Liver (tissue), 9 donors: Measurements from ENCODE around the gene PSMB9. TPM values are rescaled to one million over a fixed set of nuclear protein-coding genes. Genes with fewer than 3 reads are reported as not detected.

Experiments used
- DNase-seq: peaks from one replicate; pipeline ENCODE4 v3.0.0-alpha.2; 2017; ENCODE audit warnings: low spot score
- H3K27ac ChIP-seq, 2 donors: one replicate each; pipeline ENCODE4 v1.7.0; 2013; ENCODE audit warnings: inconsistent platforms in 2 of 2, low read length in 2 of 2, control low read depth in 1 of 2, low read depth in 1 of 2, mild to moderate bottlenecking in 1 of 2
- H3K27me3 ChIP-seq, 4 donors: one replicate each; pipeline versions ENCODE4 v1.6.1 to v1.7.0; 2013; ENCODE audit warnings: low read length in 3 of 4, inconsistent platforms in 1 of 4, mild to moderate bottlenecking in 1 of 4, moderate library complexity in 1 of 4; ENCODE audit not compliant: control insufficient read depth in 4 of 4, insufficient read depth in 4 of 4
- H3K36me3 ChIP-seq, 4 donors: one replicate each; pipeline versions ENCODE4 v1.6.1 to v1.7.0; 2013; ENCODE audit warnings: low read length in 3 of 4, mild to moderate bottlenecking in 3 of 4, low read depth in 1 of 4, moderate library complexity in 1 of 4; ENCODE audit not compliant: control insufficient read depth in 4 of 4, insufficient read depth in 3 of 4
- H3K4me1 ChIP-seq, 4 donors: one replicate each; pipeline versions ENCODE4 v1.6.1 to v1.7.0; 2013; ENCODE audit warnings: low read length in 3 of 4, mild to moderate bottlenecking in 3 of 4, moderate library complexity in 1 of 4; ENCODE audit not compliant: control insufficient read depth in 4 of 4, insufficient read depth in 4 of 4
- H3K4me3 ChIP-seq, 3 donors: one replicate each; pipeline versions ENCODE4 v1.6.1 to v1.7.0; 2013; ENCODE audit warnings: low read length in 3 of 3, control low read depth in 1 of 3, low read depth in 1 of 3, mild to moderate bottlenecking in 1 of 3
- H3K9ac ChIP-seq, 2 donors: one replicate each; pipeline ENCODE4 v1.7.0; 2013; ENCODE audit warnings: low read length in 2 of 2, mild to moderate bottlenecking in 2 of 2, moderate library complexity in 2 of 2, control low read depth in 1 of 2, low read depth in 1 of 2
- H3K9me3 ChIP-seq, 4 donors: one replicate each; pipeline versions ENCODE4 v1.6.1 to v1.7.0; 2013; ENCODE audit warnings: low read length in 3 of 4; ENCODE audit not compliant: control insufficient read depth in 4 of 4
- EGR1 ChIP-seq, 2 donors: IDR thresholded peaks; 2 replicates each; pipeline ENCODE4 v1.6.1; 2016 to 2018; ENCODE audit warnings: antibody characterized with exemption in 2 of 2, low read depth in 2 of 2
- FOXA1 ChIP-seq: IDR thresholded peaks from 2 replicates; pipeline ENCODE4 v1.6.1; 2016; ENCODE audit warnings: antibody characterized with exemption
- FOXA2 ChIP-seq: IDR thresholded peaks from 2 replicates; pipeline ENCODE4 v1.6.1; 2016; ENCODE audit warnings: antibody characterized with exemption
- HNF4G ChIP-seq: IDR thresholded peaks from 2 replicates; pipeline ENCODE4 v1.6.1; 2016; ENCODE audit warnings: antibody characterized with exemption
- JUND ChIP-seq, 2 donors: IDR thresholded peaks; 2 replicates each; pipeline ENCODE4 v1.6.1; 2016; ENCODE audit warnings: antibody characterized with exemption in 2 of 2
- NR2F2 ChIP-seq: IDR thresholded peaks from 2 replicates; pipeline ENCODE4 v1.6.1; 2016; ENCODE audit warnings: antibody characterized with exemption
- RAD21 ChIP-seq, 2 donors: IDR thresholded peaks; 2 replicates each; pipeline ENCODE4 v1.6.1; 2016; ENCODE audit warnings: antibody characterized with exemption in 2 of 2, mild to moderate bottlenecking in 2 of 2
- RXRA ChIP-seq, 2 donors: IDR thresholded peaks; 2 replicates each; pipeline ENCODE4 v1.6.1; 2017 to 2018; ENCODE audit warnings: antibody characterized with exemption in 2 of 2, mild to moderate bottlenecking in 1 of 2
- SP1 ChIP-seq: IDR thresholded peaks from 2 replicates; pipeline ENCODE4 v1.6.1; 2018; ENCODE audit warnings: antibody characterized with exemption, mild to moderate bottlenecking
- YY1 ChIP-seq: IDR thresholded peaks from 2 replicates; pipeline ENCODE4 v1.6.1; 2016; ENCODE audit warnings: antibody characterized with exemption, mild to moderate bottlenecking
- WGBS: extraction: QIAGEN DNeasy Blood & Tissue Kit; methylation state at CpG from one replicate; pipeline ENCODE4 v1.1.7; 2013; 5-methylcytosine and 5-hydroxymethylcytosine counted together
- polyA plus RNA-seq, 2 donors: library from polyadenylated mRNA; stranded (reverse) in 1 of 2; unstranded in 1 of 2; fragments of 200-250 nt in 1 of 2; fragments of >200 nt in 1 of 2; fragmentation: Nextera tagmentation in 1 of 2; extraction: Ambion mirVana in 1 of 2; gene quantifications; one replicate each; pipeline versions ENCODE4 v1.2.1 to v1.2.3, GENCODE V29; 2013 to 2015
- total RNA-seq, 2 donors: library from RNA; depleted of rRNA; stranded (reverse); fragments of >200 nt; gene quantifications; one replicate each; pipeline ENCODE4 v1.2.3, GENCODE V29; 2014
- TF ChIP-seq, protein P1 (sequence below): IDR thresholded peaks from 2 replicates; pipeline ENCODE4 v1.6.1; 2016; ENCODE audit warnings: antibody characterized with exemption, mild to moderate bottlenecking
- TF ChIP-seq, protein P2 (sequence below): IDR thresholded peaks from 2 replicates; pipeline ENCODE4 v1.6.1; 2016; ENCODE audit warnings: antibody characterized with exemption
- TF ChIP-seq, protein P3 (sequence below): IDR thresholded peaks from 2 replicates; pipeline ENCODE4 v1.6.1; 2016; ENCODE audit warnings: antibody characterized with exemption
- donor health status: healthy.
- donor health status: healthy.
- donor health status: healthy.
- donor health status: healthy.
- donor health status: healthy.

Gene PSMB9
- total and polyA plus RNA-seq, 4 donors = 11.7 to 31.6 (median 20.2) TPM

DNA sequence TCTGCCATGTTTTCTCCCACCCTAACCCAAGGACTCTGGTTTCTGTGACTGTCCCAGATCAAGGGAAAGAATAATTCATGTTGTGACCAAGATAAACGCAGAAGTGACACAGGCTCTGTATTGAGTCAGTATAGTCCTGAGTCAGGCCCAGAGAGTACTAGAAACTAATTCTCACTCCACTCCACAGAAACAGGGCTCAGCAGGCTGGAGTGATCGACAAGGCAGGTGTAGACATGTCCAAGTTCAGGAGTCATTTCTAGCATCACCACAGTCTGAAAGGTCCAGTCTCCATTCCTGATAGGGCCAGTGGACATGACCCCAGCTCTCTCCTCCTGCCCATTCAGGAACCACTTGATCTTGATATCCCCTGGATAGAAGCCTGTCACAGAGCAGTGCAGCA lies 39.8 kb upstream of the PSMB9 start (continued):
- TF ChIP-seq, protein P1, sequence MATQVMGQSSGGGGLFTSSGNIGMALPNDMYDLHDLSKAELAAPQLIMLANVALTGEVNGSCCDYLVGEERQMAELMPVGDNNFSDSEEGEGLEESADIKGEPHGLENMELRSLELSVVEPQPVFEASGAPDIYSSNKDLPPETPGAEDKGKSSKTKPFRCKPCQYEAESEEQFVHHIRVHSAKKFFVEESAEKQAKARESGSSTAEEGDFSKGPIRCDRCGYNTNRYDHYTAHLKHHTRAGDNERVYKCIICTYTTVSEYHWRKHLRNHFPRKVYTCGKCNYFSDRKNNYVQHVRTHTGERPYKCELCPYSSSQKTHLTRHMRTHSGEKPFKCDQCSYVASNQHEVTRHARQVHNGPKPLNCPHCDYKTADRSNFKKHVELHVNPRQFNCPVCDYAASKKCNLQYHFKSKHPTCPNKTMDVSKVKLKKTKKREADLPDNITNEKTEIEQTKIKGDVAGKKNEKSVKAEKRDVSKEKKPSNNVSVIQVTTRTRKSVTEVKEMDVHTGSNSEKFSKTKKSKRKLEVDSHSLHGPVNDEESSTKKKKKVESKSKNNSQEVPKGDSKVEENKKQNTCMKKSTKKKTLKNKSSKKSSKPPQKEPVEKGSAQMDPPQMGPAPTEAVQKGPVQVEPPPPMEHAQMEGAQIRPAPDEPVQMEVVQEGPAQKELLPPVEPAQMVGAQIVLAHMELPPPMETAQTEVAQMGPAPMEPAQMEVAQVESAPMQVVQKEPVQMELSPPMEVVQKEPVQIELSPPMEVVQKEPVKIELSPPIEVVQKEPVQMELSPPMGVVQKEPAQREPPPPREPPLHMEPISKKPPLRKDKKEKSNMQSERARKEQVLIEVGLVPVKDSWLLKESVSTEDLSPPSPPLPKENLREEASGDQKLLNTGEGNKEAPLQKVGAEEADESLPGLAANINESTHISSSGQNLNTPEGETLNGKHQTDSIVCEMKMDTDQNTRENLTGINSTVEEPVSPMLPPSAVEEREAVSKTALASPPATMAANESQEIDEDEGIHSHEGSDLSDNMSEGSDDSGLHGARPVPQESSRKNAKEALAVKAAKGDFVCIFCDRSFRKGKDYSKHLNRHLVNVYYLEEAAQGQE = no peak
- TF ChIP-seq FOXA2 (no peak), RXRA (IDR thresholded peaks at IDR 0.05) (no peak), YY1 (no peak)

DNA sequence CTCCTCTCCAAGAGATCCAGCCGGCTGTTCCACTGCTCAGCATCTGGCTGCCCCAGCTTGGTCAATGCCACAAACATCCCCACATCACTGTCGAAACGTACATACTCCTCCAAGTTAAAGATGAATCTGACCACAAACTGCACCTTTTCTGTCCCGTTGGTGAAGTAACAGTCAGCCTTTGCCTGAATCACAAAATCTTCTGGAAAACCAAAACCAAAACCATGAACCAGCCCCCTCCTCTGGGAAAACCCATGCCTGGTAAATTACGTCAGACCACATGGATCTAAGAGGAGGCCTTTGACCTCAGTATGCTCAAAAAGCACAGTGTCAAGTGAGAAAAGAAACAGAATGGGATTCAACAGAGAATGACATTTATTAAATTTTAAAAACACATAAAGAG lies 38.9 kb upstream of the PSMB9 start:
- no peaks in the 10 kb centered on the region for H3K4me1 ChIP-seq
- H3K27ac ChIP-seq = no peak overlapping the region
- H3K9me3 ChIP-seq = no peaks in the 10 kb centered on the region
- TF ChIP-seq EGR1 (IDR thresholded peaks at IDR 0.05; ENCODE audit: low read depth in 2 of 2) = no peak
- no peak for TF ChIP-seq RXRA (IDR thresholded peaks at IDR 0.05)
- H3K27me3 ChIP-seq = no peaks in the 10 kb centered on the region
- DNase-seq = no peak
- no peak overlapping the region for H3K9ac ChIP-seq
- no peaks in the 10 kb centered on the region for H3K36me3 ChIP-seq
- no peak overlapping the region for H3K4me3 ChIP-seq
- WGBS = 74% methylated on average over 5 of the region's 5 CpGs

DNA sequence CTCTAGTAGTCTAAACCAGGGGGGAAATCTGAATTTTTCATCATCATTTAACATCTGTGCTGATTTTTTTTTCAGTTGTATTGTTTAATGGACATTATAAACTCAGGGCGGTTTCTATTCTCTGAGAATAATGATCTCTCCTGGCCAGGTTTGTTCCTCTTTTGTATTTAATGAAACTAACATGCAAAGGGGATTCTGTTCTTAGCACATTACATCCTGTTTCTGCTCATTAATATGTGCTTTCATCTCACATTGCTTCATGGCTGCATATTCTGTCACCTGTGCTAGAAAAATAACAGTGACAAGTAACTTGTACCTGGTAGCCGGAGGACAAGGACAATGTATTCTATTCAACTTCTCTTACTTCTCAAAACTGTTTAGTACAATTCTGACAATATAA lies 38.0 kb upstream of the PSMB9 start:
- Histone ChIP-seq H3K9ac (no peak overlapping the region), H3K36me3 (no peaks in the 10 kb centered on the region), H3K9me3 (no peaks in the 10 kb centered on the region), H3K27me3 (no peaks in the 10 kb centered on the region), H3K4me1 (no peaks in the 10 kb centered on the region), H3K27ac (no peak overlapping the region), H3K4me3 (no peak overlapping the region)
- WGBS = 87% methylated on average over 2 of the region's 2 CpGs
- TF ChIP-seq JUND (IDR thresholded peaks at IDR 0.05) (no peak), RXRA (IDR thresholded peaks at IDR 0.05) (no peak), HNF4G (no peak), FOXA1 (no peak), SP1 (no peak), RAD21 (IDR thresholded peaks at IDR 0.05) (no peak), FOXA2 (no peak), NR2F2 (no peak)
- TF ChIP-seq, protein P2, sequence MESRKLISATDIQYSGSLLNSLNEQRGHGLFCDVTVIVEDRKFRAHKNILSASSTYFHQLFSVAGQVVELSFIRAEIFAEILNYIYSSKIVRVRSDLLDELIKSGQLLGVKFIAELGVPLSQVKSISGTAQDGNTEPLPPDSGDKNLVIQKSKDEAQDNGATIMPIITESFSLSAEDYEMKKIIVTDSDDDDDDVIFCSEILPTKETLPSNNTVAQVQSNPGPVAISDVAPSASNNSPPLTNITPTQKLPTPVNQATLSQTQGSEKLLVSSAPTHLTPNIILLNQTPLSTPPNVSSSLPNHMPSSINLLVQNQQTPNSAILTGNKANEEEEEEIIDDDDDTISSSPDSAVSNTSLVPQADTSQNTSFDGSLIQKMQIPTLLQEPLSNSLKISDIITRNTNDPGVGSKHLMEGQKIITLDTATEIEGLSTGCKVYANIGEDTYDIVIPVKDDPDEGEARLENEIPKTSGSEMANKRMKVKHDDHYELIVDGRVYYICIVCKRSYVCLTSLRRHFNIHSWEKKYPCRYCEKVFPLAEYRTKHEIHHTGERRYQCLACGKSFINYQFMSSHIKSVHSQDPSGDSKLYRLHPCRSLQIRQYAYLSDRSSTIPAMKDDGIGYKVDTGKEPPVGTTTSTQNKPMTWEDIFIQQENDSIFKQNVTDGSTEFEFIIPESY = no peak
- TF ChIP-seq, protein P1 = no peak
- TF ChIP-seq, protein P3, sequence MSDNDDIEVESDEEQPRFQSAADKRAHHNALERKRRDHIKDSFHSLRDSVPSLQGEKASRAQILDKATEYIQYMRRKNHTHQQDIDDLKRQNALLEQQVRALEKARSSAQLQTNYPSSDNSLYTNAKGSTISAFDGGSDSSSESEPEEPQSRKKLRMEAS = no peak
- DNase-seq = no peak
